Kidney (tissue), 14 donors: ENCODE data around the gene ENTPD8. TPM values are rescaled to one million over a fixed set of nuclear protein-coding genes. Genes with fewer than 3 reads are reported as not detected.
"Not testable (repeated sequence)": the region's sequence is repeated elsewhere in the genome, so short reads cannot be mapped to it uniquely, and the experiment has no call there.

ENCODE experiments used
- DNase-seq, 5 donors: peaks; one replicate each; pipeline ENCODE4 v3.0.0-alpha.2; 2013 to 2020
- FAIRE-seq: peaks from 2 replicates; lab custom pipeline; 2012; peaks lifted over from hg19 to GRCh38; lab: Jason Lieb, UNC
- H3K27ac ChIP-seq, 2 donors: one replicate each; pipeline ENCODE4 v1.7.0; 2013; ENCODE audit warnings: low read depth in 2 of 2, low read length in 2 of 2, inconsistent platforms in 1 of 2
- H3K27me3 ChIP-seq: one replicate; pipeline ENCODE4 v1.7.1; 2013; ENCODE audit warnings: low read length, inconsistent platforms; ENCODE audit not compliant: control insufficient read depth, insufficient read depth
- H3K36me3 ChIP-seq, 3 donors: one replicate each; pipeline versions ENCODE4 v1.7.0 to v1.7.1; 2013; ENCODE audit warnings: low read length in 3 of 3, control low read depth in 1 of 3, inconsistent platforms in 1 of 3; ENCODE audit not compliant: insufficient read depth in 3 of 3, control insufficient read depth in 2 of 3
- H3K4me1 ChIP-seq, 3 donors: one replicate each; pipeline versions ENCODE4 v1.7.0 to v1.7.1; 2013; ENCODE audit warnings: low read length in 3 of 3, inconsistent platforms in 1 of 3, low read depth in 1 of 3; ENCODE audit not compliant: control insufficient read depth in 2 of 3, insufficient read depth in 2 of 3
- H3K4me3 ChIP-seq, 3 donors: one replicate each; pipeline versions ENCODE4 v1.7.0 to v1.8.1; 2013; ENCODE audit warnings: low read length in 3 of 3, control low read depth in 1 of 3, inconsistent platforms in 1 of 3
- H3K9ac ChIP-seq, 3 donors: one replicate each; pipeline versions ENCODE4 v1.7.0 to v1.7.1; 2013; ENCODE audit warnings: low read length in 3 of 3, control low read depth in 1 of 3, inconsistent platforms in 1 of 3
- H3K9me3 ChIP-seq, 3 donors: one replicate each; pipeline versions ENCODE4 v1.7.0 to v1.7.1; 2013; ENCODE audit warnings: low read length in 3 of 3, control low read depth in 1 of 3, inconsistent platforms in 1 of 3; ENCODE audit not compliant: control insufficient read depth in 2 of 3, insufficient read depth in 1 of 3
- CTCF ChIP-seq: IDR thresholded peaks from 3 replicates; pipeline ENCODE4 v1.5.1; 2012; ENCODE audit warnings: mild to moderate bottlenecking, moderate library complexity, borderline replicate concordance; ENCODE audit not compliant: insufficient read depth; ENCODE audit errors: extremely low read depth
- intact Hi-C: fragments of 100-400 bp; cut with DNase I; formaldehyde crosslinking; loops from one replicate; pipeline ENCODE4 v1.11.1; 2022
- microRNA-seq: library from miRNA; unstranded; fragments of <30 nt; microRNA quantifications from one replicate; pipeline ENCODE4 v1.2.0, GENCODE V29; 2020
- polyA plus RNA-seq: library from polyadenylated mRNA; stranded (reverse); fragments of 350-450 nt; fragmentation: Illumina TruSeq; extraction: RNeasy Lipid Tissue Mini Kit (QIAGEN cat#74804); gene quantifications from one replicate; pipeline ENCODE4 v1.2.3, GENCODE V29; 2014; ENCODE audit warnings: low read depth, low replicate concordance; ENCODE audit not compliant: insufficient read depth
- total RNA-seq: library from RNA; stranded (reverse); fragmentation: NEBNext Ultra II Directional; extraction: Animal tissue kit (Norgen Biotek cat#: 25700); gene quantifications from one replicate; pipeline ENCODE4 v1.2.1, GENCODE V29; 2021
- donor health status: control.
- donor health status: control.
- donor health status: control.
- donor health status: control.
- donor health status: control.
- donor health status: DM: yes; HTN: yes; CAD: no.
- donor health status: Normal renal cell carcinoma (clear cell type).

ENTPD8 gene
- total and polyA plus RNA-seq, 2 donors from 2014 or later: 5.0 to 5.2 TPM

- Histone ChIP-seq H3K9ac (no peak overlapping the region), H3K36me3 (no peaks in the 10 kb centered on the region), H3K4me3 (no peak overlapping the region), H3K4me1 (peaks cover 0 to 4% (median 0%) of the 10 kb centered on the region in 3 donors), H3K27me3 (no peaks in the 10 kb centered on the region), H3K9me3 (no peaks in the 10 kb centered on the region), H3K27ac (peak overlapping the region; percentile 69 to 74)
- TF ChIP-seq CTCF: no peak
- DNase-seq: peak in 1 of 5 donors; percentile 52
- intact Hi-C loops: no loop called here
- FAIRE-seq: no peak
Measured at GRCh38 chr9:137387114-137387890, 53.9 kb downstream of the ENTPD8 start.

- DNase-seq: peak in 1 of 5 donors; percentile 59
- H3K9me3 ChIP-seq, H3K27me3 ChIP-seq, FAIRE-seq, intact Hi-C loops, H3K9ac ChIP-seq, H3K4me1 ChIP-seq, H3K36me3 ChIP-seq, H3K4me3 ChIP-seq: not testable (repeated sequence)
- H3K27ac ChIP-seq: peak overlapping the region in 1 of 2 donors; percentile 69
Measured at GRCh38 chr9:137386507-137387113, 54.5 kb downstream of the ENTPD8 start.

- H3K27ac ChIP-seq: no peak overlapping the region
Measured at GRCh38 chr9:137385061-137385655, 56.0 kb downstream of the ENTPD8 start.

More at GRCh38 chr9:137385061-137385655, 56.0 kb downstream of the ENTPD8 start:
- Histone ChIP-seq H3K9me3 (no peaks in the 10 kb centered on the region), H3K36me3 (no peaks in the 10 kb centered on the region), H3K4me3 (no peak overlapping the region), H3K9ac (no peak overlapping the region), H3K4me1 (peaks cover 0 to 4% (median 0%) of the 10 kb centered on the region in 3 donors), H3K27me3 (no peaks in the 10 kb centered on the region)
- intact Hi-C loops: no loop called here
- no peak for FAIRE-seq
- DNase-seq: peak in 2 of 5 donors; percentile 25 to 61
- TF ChIP-seq CTCF: no peak

Small RNAs within 50 kb of the gene (microRNA-seq; reads per million reads assigned to microRNA genes)
- gene MIR7114: 1.7 reads per million

Other genes with a start within 250 kb of the ENTPD8 start
- 49.5 TPM for gene TPRN, start 240.6 kb downstream of the ENTPD8 start, total RNA-seq
- gene TPRN, start 240.6 kb downstream of the ENTPD8 start, polyA plus RNA-seq: 47.2 TPM
- 36.3 TPM for gene TMEM203, start 235.7 kb downstream of the ENTPD8 start, total RNA-seq
- 53.5 TPM for gene TMEM203, start 235.7 kb downstream of the ENTPD8 start, polyA plus RNA-seq
- 17.8 TPM for gene NDOR1, start 235.7 kb downstream of the ENTPD8 start, total RNA-seq
- gene NDOR1, start 235.7 kb downstream of the ENTPD8 start, polyA plus RNA-seq: 5.9 TPM
- 7.0 TPM for gene RNF208, start 219.1 kb downstream of the ENTPD8 start, total RNA-seq
- gene RNF208, start 219.1 kb downstream of the ENTPD8 start, polyA plus RNA-seq: 22.8 TPM
- 0.94 TPM for gene CYSRT1, start 216.2 kb downstream of the ENTPD8 start, total RNA-seq
- gene CYSRT1, start 216.2 kb downstream of the ENTPD8 start, polyA plus RNA-seq: 1.3 TPM
- 0.85 TPM for gene RNF224, start 213.9 kb downstream of the ENTPD8 start, total RNA-seq
- 0.80 TPM for gene RNF224, start 213.9 kb downstream of the ENTPD8 start, polyA plus RNA-seq
- 0.13 TPM for gene SLC34A3, start 210.5 kb downstream of the ENTPD8 start, total RNA-seq
- gene SLC34A3, start 210.5 kb downstream of the ENTPD8 start, polyA plus RNA-seq: 36.0 TPM
- 258 TPM for gene TUBB4B, start 200.1 kb downstream of the ENTPD8 start, total RNA-seq
- gene TUBB4B, start 200.1 kb downstream of the ENTPD8 start, polyA plus RNA-seq: 394 TPM
- 0.38 TPM for gene STPG3, start 190.1 kb downstream of the ENTPD8 start, total RNA-seq
- gene STPG3, start 190.1 kb downstream of the ENTPD8 start, polyA plus RNA-seq: not detected
- gene NELFB, start 186.0 kb downstream of the ENTPD8 start, total RNA-seq: 57.3 TPM
- 43.8 TPM for gene NELFB, start 186.0 kb downstream of the ENTPD8 start, polyA plus RNA-seq
- 23.8 TPM for gene TOR4A, start 163.6 kb downstream of the ENTPD8 start, total RNA-seq
- 4.9 TPM for gene TOR4A, start 163.6 kb downstream of the ENTPD8 start, polyA plus RNA-seq
- gene NRARP, start 139.1 kb downstream of the ENTPD8 start, total RNA-seq: 4.7 TPM
- gene NRARP, start 139.1 kb downstream of the ENTPD8 start, polyA plus RNA-seq: 1.7 TPM
- 44.5 TPM for gene EXD3, start 18.2 kb downstream of the ENTPD8 start, total RNA-seq
- gene EXD3, start 18.2 kb downstream of the ENTPD8 start, polyA plus RNA-seq: 18.9 TPM
- gene NOXA1, start 18.0 kb downstream of the ENTPD8 start, total RNA-seq: 21.8 TPM
- gene NOXA1, start 18.0 kb downstream of the ENTPD8 start, polyA plus RNA-seq: 19.1 TPM
- gene NSMF, start 18.0 kb upstream of the ENTPD8 start, total RNA-seq: 49.5 TPM
- 32.7 TPM for gene NSMF, start 18.0 kb upstream of the ENTPD8 start, polyA plus RNA-seq
- gene PNPLA7, start 109.0 kb upstream of the ENTPD8 start, total RNA-seq: 9.6 TPM
- 2.1 TPM for gene PNPLA7, start 109.0 kb upstream of the ENTPD8 start, polyA plus RNA-seq
- gene MRPL41, start 110.5 kb upstream of the ENTPD8 start, total RNA-seq: 47.3 TPM
- 150 TPM for gene MRPL41, start 110.5 kb upstream of the ENTPD8 start, polyA plus RNA-seq
- gene DPH7, start 137.6 kb upstream of the ENTPD8 start, total RNA-seq: 31.4 TPM
- gene DPH7, start 137.6 kb upstream of the ENTPD8 start, polyA plus RNA-seq: 23.2 TPM
- gene ZMYND19, start 149.2 kb upstream of the ENTPD8 start, total RNA-seq: 19.1 TPM
- 13.5 TPM for gene ZMYND19, start 149.2 kb upstream of the ENTPD8 start, polyA plus RNA-seq
- 88.9 TPM for gene ARRDC1, start 164.3 kb upstream of the ENTPD8 start, total RNA-seq
- gene ARRDC1, start 164.3 kb upstream of the ENTPD8 start, polyA plus RNA-seq: 42.3 TPM
- 92.9 TPM for gene EHMT1, start 177.6 kb upstream of the ENTPD8 start, total RNA-seq
- gene EHMT1, start 177.6 kb upstream of the ENTPD8 start, polyA plus RNA-seq: 15.8 TPM